Measurements from ENCODE around the gene GBA3.

DNA sequence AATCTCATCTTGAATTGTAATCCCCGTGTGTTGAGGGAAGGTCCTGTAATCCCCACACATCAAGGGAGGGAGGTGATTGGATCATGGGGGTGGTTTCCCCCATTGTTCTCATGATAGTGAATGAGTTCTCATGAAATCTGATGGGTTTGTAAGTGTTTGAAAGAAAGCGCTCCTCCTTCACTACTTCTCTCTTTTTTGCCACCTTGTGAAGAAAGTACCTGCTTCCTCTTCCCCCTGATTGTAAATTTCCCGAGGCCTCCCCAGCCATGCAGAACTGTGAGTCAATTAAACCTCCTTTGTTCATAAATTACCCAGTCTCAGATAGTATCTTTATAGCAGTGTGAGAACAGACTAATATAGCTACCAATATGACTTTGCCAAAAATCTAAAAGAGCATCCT is 41.1 kb downstream of the GBA3 start:
- TF ChIP-seq, protein P1, sequence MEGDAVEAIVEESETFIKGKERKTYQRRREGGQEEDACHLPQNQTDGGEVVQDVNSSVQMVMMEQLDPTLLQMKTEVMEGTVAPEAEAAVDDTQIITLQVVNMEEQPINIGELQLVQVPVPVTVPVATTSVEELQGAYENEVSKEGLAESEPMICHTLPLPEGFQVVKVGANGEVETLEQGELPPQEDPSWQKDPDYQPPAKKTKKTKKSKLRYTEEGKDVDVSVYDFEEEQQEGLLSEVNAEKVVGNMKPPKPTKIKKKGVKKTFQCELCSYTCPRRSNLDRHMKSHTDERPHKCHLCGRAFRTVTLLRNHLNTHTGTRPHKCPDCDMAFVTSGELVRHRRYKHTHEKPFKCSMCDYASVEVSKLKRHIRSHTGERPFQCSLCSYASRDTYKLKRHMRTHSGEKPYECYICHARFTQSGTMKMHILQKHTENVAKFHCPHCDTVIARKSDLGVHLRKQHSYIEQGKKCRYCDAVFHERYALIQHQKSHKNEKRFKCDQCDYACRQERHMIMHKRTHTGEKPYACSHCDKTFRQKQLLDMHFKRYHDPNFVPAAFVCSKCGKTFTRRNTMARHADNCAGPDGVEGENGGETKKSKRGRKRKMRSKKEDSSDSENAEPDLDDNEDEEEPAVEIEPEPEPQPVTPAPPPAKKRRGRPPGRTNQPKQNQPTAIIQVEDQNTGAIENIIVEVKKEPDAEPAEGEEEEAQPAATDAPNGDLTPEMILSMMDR (IDR thresholded peaks at IDR 0.05; ENCODE audit: extremely low read depth in 1 of 2, insufficient read depth in 1 of 2, low read depth in 1 of 2, low read length in 2 of 2), result no peak
- TF ChIP-seq POLR2A (IDR thresholded peaks at IDR 0.05; ENCODE audit: low read depth, low read length), result no peak
- no peak for TF ChIP-seq GATA2 (IDR thresholded peaks at IDR 0.05; ENCODE audit: insufficient read depth, insufficient read length, low read depth, low read length)
- TF ChIP-seq POLR2AphosphoS5 (IDR thresholded peaks at IDR 0.05; ENCODE audit: insufficient read depth, low read depth, low read length), result no peak
- TF ChIP-seq, protein P2, sequence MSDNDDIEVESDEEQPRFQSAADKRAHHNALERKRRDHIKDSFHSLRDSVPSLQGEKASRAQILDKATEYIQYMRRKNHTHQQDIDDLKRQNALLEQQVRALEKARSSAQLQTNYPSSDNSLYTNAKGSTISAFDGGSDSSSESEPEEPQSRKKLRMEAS (IDR thresholded peaks at IDR 0.05; ENCODE audit: insufficient read depth, insufficient read length), result no peak
- TF ChIP-seq EZH2 (IDR thresholded peaks at IDR 0.05; ENCODE audit: borderline replicate concordance, low read depth, low read length, severe bottlenecking), result no peak
- TF ChIP-seq MYC (IDR thresholded peaks at IDR 0.05; ENCODE audit: low read depth, low read length), result no peak

Data from endothelial cell of umbilical vein (primary cell).